HepG2 (cell line): ENCODE data around the gene CCDC148. TPM values are rescaled to one million over a fixed set of nuclear protein-coding genes. Genes with fewer than 3 reads are reported as not detected.

ENCODE experiments used
- ATF1 ChIP-seq: IDR thresholded peaks from 2 replicates; pipeline ENCODE4 v1.6.1; 2016; ENCODE audit warnings: mild to moderate bottlenecking, control low read depth
- ATF7-NPFF ChIP-seq: sonication (generic); formaldehyde crosslinking; IDR thresholded peaks from 2 replicates; pipeline ENCODE4 v1.8.1; 2023; ENCODE audit warnings: mild to moderate bottlenecking, low read depth, missing genetic modification reagents, moderate library complexity
- BRD4 ChIP-seq: sonication (generic); formaldehyde crosslinking; IDR thresholded peaks from 2 replicates; pipeline ENCODE4 v1.4.0; 2020; ENCODE audit warnings: missing genetic modification reagents
- CBX5 ChIP-seq: sonication (generic); formaldehyde crosslinking; IDR thresholded peaks from 2 replicates; pipeline ENCODE4 v1.4.0; 2020; ENCODE audit warnings: missing genetic modification reagents, borderline replicate concordance
- HOXD1 ChIP-seq: sonication (generic); formaldehyde crosslinking; IDR thresholded peaks from 2 replicates; pipeline ENCODE4 v1.5.0; 2020; ENCODE audit warnings: missing genetic modification reagents
- MTA1 ChIP-seq: sonication (generic); formaldehyde crosslinking; IDR thresholded peaks from 2 replicates; pipeline ENCODE4 v1.4.0; 2020; ENCODE audit warnings: missing genetic modification reagents, mild to moderate bottlenecking, borderline replicate concordance
- NFKBIZ ChIP-seq: IDR thresholded peaks from 2 replicates; pipeline ENCODE4 v1.6.1; 2018; ENCODE audit warnings: missing genetic modification reagents, missing compliant biosample characterization
- PAWR ChIP-seq: sonication (generic); formaldehyde crosslinking; IDR thresholded peaks from 2 replicates; pipeline ENCODE4 v1.4.0; 2020; ENCODE audit warnings: missing genetic modification reagents, mild to moderate bottlenecking, borderline replicate concordance
- RARG ChIP-seq: sonication (generic); formaldehyde crosslinking; IDR thresholded peaks from 2 replicates; pipeline ENCODE4 v1.4.0; 2020; ENCODE audit warnings: low read depth, mild to moderate bottlenecking, missing genetic modification reagents
- RBM39 ChIP-seq: fragments of 200-400 bp; formaldehyde crosslinking; IDR thresholded peaks from one replicate; pipeline ENCODE4 v1.6.1; 2018; ENCODE audit warnings: antibody characterized with exemption, mild to moderate bottlenecking, low read depth, low read length; ENCODE audit not compliant: poor library complexity, severe bottlenecking
- THAP11 ChIP-seq: IDR thresholded peaks from 2 replicates; pipeline ENCODE4 v1.6.1; 2016; ENCODE audit warnings: missing biosample characterization, missing genetic modification reagents
- ZNF205 ChIP-seq: IDR thresholded peaks from 2 replicates; pipeline ENCODE4 v1.6.1; 2018; ENCODE audit warnings: missing biosample characterization, missing genetic modification reagents
- ZNF432 ChIP-seq: sonication (generic); formaldehyde crosslinking; IDR thresholded peaks from 2 replicates; pipeline ENCODE4 v1.5.0; 2020; ENCODE audit warnings: missing genetic modification reagents, mild to moderate bottlenecking, borderline replicate concordance
- ZNF468 ChIP-seq: sonication (generic); formaldehyde crosslinking; IDR thresholded peaks from 2 replicates; pipeline ENCODE4 v1.8.0; 2022; ENCODE audit warnings: mild to moderate bottlenecking, moderate library complexity, missing genetic modification reagents
- ZNF557 ChIP-seq: sonication (generic); formaldehyde crosslinking; IDR thresholded peaks from 2 replicates; pipeline ENCODE4 v1.4.0; 2020; ENCODE audit warnings: missing genetic modification reagents
- ZNF567 ChIP-seq: sonication (generic); formaldehyde crosslinking; IDR thresholded peaks from 2 replicates; pipeline ENCODE4 v1.8.1; 2023; ENCODE audit warnings: mild to moderate bottlenecking, missing genetic modification reagents, borderline replicate concordance
- ZNF572 ChIP-seq: sonication (generic); formaldehyde crosslinking; IDR thresholded peaks from 2 replicates; pipeline ENCODE4 v1.5.1; 2020; ENCODE audit warnings: mild to moderate bottlenecking, missing genetic modification reagents
- ZNF605 ChIP-seq: sonication (generic); formaldehyde crosslinking; IDR thresholded peaks from 2 replicates; pipeline ENCODE4 v1.8.0; 2022; ENCODE audit warnings: mild to moderate bottlenecking, missing genetic modification reagents
- ZSCAN12 ChIP-seq: sonication (generic); formaldehyde crosslinking; IDR thresholded peaks from 2 replicates; pipeline ENCODE4 v1.9.0; 2021; ENCODE audit warnings: mild to moderate bottlenecking, missing genetic modification reagents
- polyA plus RNA-seq, 8 experiments: library from polyadenylated mRNA; depleted of rRNA in 3 of 8; stranded (reverse) in 7 of 8; unstranded in 1 of 8; fragments of >200 nt; fragmentation: Illumina TruSeq in 4 of 8; extraction: Trizol in 4 of 8; gene quantifications; 2 replicates each; pipeline versions ENCODE4 v1.2.1 to v1.2.3, GENCODE V29; 2011 to 2016; ENCODE audit warnings: low read depth in 4 of 8, missing spikeins in 1 of 8, mixed read lengths in 1 of 8; ENCODE audit not compliant: insufficient read depth in 1 of 8
- total RNA-seq, 5 experiments: library from RNA; depleted of rRNA; stranded (reverse); fragments of >200 nt; fragmentation: Illumina TruSeq; extraction: Trizol; gene quantifications; 2 replicates each; pipeline ENCODE4 v1.2.3, GENCODE V29; 2016; ENCODE audit warnings: low read depth in 1 of 5
- TF ChIP-seq, protein P1 (sequence below), 2 experiments: fragments of 450-650 bp in 1 of 2; sonication (generic) in 1 of 2; formaldehyde crosslinking in 1 of 2; IDR thresholded peaks; 2 replicates each; pipeline versions ENCODE4 v1.6.1 to v1.8.0; 2016 to 2022; ENCODE audit warnings: antibody characterized with exemption in 1 of 2, mild to moderate bottlenecking in 1 of 2, missing genetic modification reagents in 1 of 2
- TF ChIP-seq, protein P2 (sequence below): sonication (generic); formaldehyde crosslinking; IDR thresholded peaks from 2 replicates; pipeline ENCODE4 v1.4.0; 2020; ENCODE audit warnings: missing genetic modification reagents; ENCODE audit errors: not compliant biosample characterization

Gene CCDC148
- total and polyA plus RNA-seq, 2 of the 13 experiments (the other 11 are each of a cell fraction or from before 2014, with no cell fraction given), result 0.30 to 0.49 TPM

DNA sequence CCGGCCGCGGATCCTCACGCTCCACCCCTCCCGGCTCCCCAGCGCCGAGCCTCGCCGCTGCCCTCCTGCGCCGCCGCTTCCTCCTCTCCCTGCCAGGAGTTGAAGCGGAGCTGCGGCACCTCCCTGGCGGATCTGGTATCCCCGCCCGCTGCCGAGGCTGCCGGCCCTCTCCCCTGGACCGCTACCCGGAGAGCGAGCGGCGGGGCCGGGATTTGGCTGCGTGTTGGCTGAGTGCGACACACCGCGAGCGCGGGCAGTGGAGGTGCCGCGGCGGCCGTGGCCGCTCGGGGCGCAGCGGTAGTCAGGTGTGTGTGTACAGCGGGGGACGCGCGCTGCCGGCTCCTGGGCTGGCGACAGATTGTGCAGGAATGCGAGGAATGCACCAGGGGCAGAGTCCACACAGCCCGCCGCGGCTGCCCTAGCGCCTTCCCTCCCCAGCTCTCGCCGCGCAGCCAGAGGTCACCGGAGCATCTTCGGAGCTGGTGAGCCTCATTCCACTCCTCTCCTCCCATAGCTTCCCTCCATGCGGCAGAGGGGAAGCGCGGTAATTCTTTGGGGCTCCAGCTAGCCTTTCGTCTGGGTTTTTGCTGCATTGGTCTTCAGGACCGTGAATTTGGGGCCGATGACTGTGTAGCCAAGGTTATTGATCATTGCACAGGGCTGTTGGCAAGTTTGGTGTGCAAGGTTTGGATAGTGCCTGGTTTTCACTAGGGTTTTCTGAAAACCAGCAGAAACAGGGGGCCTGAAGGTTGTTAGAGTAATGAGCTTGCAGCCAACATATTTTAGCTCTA is 1.5 kb upstream of the CCDC148 start (continued):
- TF ChIP-seq, protein P1, sequence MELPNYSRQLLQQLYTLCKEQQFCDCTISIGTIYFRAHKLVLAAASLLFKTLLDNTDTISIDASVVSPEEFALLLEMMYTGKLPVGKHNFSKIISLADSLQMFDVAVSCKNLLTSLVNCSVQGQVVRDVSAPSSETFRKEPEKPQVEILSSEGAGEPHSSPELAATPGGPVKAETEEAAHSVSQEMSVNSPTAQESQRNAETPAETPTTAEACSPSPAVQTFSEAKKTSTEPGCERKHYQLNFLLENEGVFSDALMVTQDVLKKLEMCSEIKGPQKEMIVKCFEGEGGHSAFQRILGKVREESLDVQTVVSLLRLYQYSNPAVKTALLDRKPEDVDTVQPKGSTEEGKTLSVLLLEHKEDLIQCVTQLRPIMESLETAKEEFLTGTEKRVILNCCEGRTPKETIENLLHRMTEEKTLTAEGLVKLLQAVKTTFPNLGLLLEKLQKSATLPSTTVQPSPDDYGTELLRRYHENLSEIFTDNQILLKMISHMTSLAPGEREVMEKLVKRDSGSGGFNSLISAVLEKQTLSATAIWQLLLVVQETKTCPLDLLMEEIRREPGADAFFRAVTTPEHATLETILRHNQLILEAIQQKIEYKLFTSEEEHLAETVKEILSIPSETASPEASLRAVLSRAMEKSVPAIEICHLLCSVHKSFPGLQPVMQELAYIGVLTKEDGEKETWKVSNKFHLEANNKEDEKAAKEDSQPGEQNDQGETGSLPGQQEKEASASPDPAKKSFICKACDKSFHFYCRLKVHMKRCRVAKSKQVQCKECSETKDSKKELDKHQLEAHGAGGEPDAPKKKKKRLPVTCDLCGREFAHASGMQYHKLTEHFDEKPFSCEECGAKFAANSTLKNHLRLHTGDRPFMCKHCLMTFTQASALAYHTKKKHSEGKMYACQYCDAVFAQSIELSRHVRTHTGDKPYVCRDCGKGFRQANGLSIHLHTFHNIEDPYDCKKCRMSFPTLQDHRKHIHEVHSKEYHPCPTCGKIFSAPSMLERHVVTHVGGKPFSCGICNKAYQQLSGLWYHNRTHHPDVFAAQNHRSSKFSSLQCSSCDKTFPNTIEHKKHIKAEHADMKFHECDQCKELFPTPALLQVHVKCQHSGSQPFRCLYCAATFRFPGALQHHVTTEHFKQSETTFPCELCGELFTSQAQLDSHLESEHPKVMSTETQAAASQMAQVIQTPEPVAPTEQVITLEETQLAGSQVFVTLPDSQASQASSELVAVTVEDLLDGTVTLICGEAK (IDR thresholded peaks at IDR 0.05), result no peak
- TF ChIP-seq, protein P1 (CRISPR knock-in tag; IDR thresholded peaks at IDR 0.05), result peak; percentile 89
- peak; percentile 97 for TF ChIP-seq RBM39
- no peak; the same call in 1 of the 2 replicates for TF ChIP-seq ZNF572
- TF ChIP-seq MTA1 (CRISPR knock-in tag), result peak; percentile 100
- peak; percentile 96 for TF ChIP-seq ZNF605 (CRISPR knock-in tag)
- TF ChIP-seq BRD4 (CRISPR knock-in tag), result peak; percentile 97
- peak; percentile 85 for TF ChIP-seq THAP11 (CRISPR knock-in tag)
- TF ChIP-seq ZNF567 (CRISPR knock-in tag), result peak; percentile 98
- peak; percentile 85 for TF ChIP-seq ZSCAN12 (CRISPR knock-in tag)
- TF ChIP-seq HOXD1, result peak; percentile 94
- TF ChIP-seq CBX5 (CRISPR knock-in tag), result peak; percentile 98
- TF ChIP-seq ATF1 (CRISPR knock-in tag), result no peak
- no peak for TF ChIP-seq PAWR (CRISPR knock-in tag)
- TF ChIP-seq, protein P2, sequence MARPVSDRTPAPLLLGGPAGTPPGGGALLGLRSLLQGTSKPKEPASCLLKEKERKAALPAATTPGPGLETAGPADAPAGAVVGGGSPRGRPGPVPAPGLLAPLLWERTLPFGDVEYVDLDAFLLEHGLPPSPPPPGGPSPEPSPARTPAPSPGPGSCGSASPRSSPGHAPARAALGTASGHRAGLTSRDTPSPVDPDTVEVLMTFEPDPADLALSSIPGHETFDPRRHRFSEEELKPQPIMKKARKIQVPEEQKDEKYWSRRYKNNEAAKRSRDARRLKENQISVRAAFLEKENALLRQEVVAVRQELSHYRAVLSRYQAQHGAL, result peak; percentile 51
- peak; percentile 81 for TF ChIP-seq NFKBIZ (CRISPR knock-in tag)
- TF ChIP-seq ZNF468 (CRISPR knock-in tag), result no peak
- peak; percentile 69 for TF ChIP-seq ZNF557 (CRISPR knock-in tag)
- peak; percentile 95 for TF ChIP-seq ZNF205 (CRISPR knock-in tag)
- no peak for TF ChIP-seq ZNF432 (CRISPR knock-in tag)
- TF ChIP-seq RARG (CRISPR knock-in tag), result no peak
- TF ChIP-seq ATF7-NPFF (CRISPR knock-in tag), result peak; percentile 98
